Stimulated activated naive CD4-positive, alpha-beta T cell (primary cell): ENCODE measurements around the gene IRX4.

ENCODE experiments used
- DNase-seq, 6 experiments: peaks; one replicate each; lab custom pipeline; 2025; lab: John Stamatoyannopoulos, UW

IRX4 gene

DNA sequence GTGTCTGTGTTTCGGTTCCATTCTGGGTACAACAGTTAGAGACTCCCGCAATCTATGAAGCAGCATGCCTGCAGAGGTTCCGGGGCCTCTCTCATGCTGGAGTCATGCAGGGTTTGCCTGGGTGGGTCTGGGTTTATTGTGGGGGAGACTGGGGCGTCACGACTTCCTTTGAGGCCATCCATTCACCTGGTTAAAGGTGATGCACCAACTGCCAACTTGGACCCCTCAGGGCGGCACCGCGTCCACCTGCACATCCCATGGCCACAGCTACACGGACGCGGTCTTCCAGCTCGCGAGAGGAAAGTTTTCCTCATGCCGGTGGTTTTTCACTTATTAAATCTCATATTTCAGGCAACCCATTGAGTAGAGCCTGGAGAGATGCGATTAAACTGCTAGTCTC lies 30.9 kb upstream of the IRX4 start:
- no peak for DNase-seq

DNA sequence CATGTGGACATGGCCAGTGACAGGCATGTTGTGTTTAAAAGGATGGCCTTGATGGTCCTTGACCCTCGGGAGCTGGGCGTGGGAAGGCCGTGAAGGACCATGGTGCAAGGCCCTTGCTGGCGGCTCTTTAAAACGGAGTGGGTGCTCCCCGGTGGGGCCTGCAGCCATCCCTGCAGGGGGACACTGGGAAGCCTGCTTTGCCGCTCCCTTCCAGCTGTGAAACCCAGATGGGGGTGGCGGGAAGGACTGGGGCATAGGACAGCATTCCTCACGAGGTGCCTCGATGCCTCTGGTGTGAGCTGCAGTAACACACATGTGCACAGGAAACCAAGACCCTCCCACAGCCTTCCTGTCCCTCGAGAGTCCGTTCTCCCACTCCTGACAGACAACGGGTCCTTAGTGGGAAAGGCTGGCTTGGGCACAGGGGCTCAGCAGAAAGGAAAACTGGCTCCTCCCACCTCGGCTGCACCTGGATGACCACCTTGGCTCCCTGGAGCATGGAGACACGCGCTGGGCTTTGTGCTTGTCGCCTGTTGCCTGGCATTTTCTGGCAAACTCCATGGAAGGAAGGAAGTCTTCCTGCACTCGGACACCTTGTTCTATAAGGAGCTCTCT lies 30.3 kb upstream of the IRX4 start:
- no peak for DNase-seq

DNA sequence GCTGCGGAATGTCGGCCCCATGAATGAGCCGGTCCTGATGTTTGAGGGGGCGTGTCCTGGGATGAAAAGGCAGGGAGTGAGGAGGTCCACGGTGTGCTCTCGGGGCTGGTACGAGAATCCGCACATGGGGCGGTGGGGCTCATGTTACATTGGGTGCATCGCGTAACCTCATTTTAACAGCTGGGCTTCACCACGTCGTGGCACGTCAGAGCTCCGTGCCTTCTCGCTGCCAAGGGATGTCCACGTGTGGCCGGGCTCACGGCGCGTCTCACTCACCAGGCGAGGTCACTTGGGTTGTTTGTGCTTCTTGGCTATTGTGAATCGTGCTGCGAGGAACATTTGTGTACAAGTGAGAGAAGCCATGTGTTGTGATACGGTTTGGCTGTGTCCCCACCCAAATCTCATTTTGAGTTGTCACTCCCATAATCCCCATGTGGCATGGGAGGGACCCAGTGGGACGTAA lies 29.1 kb upstream of the IRX4 start:
- DNase-seq, result no peak

GRCh38 chr5:1910861-1911772 lies 28.4 kb upstream of the IRX4 start:
- DNase-seq, result no peak

DNA sequence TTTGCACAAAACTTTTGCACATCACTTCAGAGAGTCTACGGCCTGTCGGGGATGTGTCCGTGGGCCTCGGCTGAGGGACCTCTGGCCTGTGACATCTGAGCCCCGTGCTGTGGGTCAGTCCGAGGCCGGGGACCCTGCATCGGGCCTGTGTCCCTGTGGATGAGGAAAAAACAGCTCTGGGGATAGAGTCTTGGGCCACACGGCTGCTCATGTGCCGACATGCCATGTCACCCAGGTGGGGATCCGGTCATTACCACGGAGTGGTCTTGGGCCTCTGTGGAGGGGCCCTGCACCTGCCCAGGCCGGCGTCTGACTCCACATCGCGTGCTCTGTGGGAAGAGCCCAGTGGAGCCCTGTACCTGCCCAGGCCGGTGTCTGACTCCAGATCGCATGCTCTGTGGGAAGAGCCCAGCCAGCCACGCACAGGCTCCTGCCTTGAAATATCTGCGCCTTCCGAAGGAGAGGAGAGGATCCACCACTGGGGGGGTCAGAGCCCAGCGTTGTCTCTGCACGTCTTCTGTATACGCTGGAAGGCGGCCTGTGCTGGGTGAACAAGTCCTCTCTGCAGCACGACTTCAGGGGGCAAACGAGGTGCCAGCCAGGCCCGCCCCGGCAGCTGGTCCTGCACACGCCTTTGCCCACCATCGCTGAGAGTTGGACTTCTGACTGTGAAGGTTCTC lies 27.5 kb upstream of the IRX4 start:
- no peak for DNase-seq

- DNase-seq, result no peak
Measured at GRCh38 chr5:1909346-1909985, 26.7 kb upstream of the IRX4 start.

GRCh38 chr5:1908931-1909330 lies 26.2 kb upstream of the IRX4 start:
- no peak for DNase-seq

DNA sequence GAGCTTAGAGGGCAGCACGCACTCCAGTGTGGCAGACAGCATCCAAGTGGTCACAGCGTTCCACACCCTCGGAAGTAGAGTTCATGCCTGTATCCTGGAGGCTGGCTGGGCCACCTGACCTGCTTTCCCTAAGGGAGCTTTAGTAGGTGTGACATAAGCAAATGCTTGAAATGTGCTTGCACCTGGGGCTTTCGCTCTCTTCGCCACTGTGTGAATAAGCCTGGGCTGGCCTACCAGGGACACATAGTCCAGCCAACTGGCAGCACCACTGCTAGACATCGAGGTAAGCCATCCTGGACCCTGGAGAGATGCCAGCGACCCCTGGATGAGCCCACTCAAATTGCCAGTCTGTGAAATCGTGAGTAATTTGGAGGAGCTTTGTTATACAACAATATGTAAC lies 24.9 kb upstream of the IRX4 start:
- no peak for DNase-seq

DNA sequence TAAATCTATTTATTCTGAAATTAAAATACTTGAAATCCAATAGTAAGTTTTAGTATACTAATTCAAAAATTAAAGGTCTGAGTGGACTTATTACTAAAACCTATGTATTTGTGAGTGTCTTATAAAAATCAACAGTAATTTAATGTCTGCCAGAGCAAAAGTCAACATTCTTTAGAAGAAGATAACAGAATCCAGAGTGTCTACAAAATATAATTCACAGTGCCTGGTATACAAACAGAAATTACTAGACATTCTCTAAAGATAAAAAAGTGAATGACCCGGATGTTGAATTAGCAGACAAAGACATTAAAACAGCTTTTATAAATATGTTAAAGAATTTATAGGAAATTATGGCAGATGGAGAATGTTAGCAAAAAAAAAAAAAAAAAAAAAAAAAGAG lies 22.4 kb upstream of the IRX4 start:
- DNase-seq, result no peak

- DNase-seq, result no peak
Measured at GRCh38 chr5:1901983-1902382, 19.3 kb upstream of the IRX4 start.

DNA sequence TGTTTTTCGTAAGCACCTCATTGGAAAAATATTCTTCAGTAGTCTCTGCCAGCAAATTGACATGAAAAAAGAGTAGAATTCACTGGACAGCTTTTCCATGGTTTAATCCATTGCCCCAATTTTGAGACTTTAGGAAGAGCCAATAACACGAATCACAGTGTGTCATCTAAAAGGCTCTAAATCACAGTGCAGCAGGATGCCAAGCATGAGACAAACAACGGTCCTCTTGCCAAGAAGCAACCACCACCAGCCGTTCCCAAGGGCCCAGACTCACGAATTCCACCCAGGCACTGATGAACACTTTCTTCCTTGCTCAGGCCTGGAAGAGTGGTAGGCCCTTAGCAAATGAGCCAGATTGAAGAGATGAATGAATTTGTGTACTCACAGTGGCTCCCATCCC lies 18.3 kb upstream of the IRX4 start:
- no peak for DNase-seq

GRCh38 chr5:1899201-1899600 lies 16.5 kb upstream of the IRX4 start:
- DNase-seq, result no peak

- DNase-seq, result no peak
Measured at GRCh38 chr5:1897816-1898450, 15.2 kb upstream of the IRX4 start.

- DNase-seq, result no peak
Measured at GRCh38 chr5:1897386-1897785, 14.7 kb upstream of the IRX4 start.

DNA sequence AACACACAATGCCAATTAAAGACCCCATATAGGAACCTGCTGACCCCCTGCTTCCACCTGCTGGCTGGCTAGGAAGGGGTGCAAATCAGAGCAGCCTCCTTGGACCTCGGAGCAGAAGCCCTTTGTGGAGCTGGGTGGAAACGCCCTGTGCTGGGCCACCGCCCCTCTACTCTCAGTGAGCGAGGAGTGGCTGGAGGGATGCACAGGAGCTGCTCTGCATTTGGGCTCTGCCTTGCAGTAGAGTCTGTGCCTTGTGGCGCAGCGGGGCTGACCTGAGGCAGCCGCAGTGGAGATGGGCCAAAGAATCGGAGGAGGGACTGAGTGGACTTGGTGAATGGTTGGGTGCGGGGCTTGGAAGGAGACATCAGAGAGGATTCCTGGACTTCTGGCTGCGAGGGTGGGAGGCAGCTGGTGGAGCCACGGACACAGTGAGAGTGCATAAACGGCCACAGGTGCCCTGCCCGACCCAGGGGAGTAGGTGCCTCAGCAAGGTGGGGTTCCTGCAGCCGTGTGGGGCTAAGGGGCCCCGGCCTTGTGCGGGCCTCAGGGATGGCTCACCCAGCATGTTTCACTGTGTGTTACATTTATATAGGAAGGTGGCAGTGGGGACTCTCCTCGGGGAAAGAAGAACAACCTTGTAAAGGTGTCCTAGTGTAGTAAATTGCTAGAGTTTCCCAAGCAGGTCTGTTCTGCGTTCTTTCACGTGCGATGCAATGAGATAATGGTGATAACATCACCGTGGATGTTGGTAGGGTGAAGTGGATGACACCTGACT lies 14.1 kb upstream of the IRX4 start:
- no peak for DNase-seq

- no peak for DNase-seq
Measured at GRCh38 chr5:1895739-1896420, 13.2 kb upstream of the IRX4 start.

DNA sequence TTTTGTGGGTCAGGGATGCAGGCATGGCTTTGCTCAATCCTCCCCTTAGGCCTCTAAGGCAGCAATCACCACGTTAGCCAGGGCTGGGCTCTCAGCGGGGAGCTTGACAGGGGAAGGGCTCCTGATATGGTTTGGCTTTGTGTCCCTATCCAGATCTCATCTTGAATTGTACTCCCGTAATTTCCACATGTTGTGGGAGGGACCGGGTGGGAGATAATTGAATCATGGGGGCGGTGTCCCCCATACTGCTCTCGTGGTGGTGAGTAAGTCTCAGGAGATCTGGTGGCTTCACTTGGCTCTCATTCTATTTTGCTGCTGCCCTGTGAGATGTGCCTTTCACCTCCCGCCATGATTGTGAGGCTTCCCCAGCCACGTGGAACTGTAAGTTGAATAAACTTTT lies 11.5 kb upstream of the IRX4 start:
- DNase-seq, result no peak

DNA sequence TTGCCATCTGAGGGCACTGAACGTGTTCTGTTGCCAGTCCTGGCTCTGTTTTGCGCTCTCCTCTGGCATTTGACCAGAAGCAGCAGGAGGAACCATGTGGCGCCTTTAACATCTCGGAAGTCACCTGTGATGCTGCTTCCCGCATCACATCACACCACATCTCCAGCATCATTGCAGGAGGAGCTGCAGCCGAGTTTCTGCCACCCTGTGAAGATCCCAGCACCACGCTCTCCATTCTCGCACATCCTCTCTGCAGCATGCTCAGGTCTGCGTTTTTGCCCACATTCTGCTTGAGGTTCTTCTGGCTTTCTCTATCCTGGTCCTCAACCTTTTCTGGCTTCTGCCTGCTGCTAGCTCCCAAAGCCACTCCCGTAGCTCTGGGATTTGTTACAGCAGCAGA lies 11.0 kb upstream of the IRX4 start:
- no peak for DNase-seq

DNA sequence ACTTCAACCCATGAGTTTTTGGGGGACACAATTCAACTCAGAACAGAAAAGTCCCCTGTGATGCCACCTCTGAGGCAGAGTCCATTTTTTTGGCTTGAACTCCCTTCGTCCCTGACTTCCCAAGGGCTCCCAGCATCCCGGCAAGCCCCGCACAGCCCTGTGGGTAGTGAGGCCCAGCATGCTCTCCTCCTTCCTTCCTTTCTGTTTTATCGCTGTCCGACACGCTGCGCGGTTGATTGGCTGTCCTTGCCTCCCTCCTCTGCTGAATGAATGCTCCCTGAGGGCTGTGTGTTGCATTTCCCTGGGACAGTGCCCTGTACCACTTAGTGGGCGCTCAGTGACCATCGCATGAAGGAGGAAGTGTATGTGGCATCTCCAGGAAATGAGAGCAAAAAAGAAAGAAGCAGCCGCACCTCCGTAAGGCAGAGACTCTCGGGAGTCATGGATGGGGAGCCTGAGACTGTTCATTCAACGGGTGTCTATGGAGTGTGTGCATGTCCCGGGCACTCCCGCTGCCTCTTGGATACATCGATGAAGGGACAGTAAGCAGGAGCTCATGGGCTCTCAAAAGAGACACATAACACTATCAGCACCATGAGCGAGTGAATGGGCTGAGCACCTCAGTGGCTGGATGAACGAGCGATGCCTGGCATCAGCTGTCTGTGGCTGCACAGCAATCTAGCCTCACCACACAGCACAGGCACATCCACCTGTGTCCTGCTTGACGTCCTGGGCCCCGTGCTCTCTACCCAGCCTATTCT lies 10.1 kb upstream of the IRX4 start:
- no peak for DNase-seq

DNA sequence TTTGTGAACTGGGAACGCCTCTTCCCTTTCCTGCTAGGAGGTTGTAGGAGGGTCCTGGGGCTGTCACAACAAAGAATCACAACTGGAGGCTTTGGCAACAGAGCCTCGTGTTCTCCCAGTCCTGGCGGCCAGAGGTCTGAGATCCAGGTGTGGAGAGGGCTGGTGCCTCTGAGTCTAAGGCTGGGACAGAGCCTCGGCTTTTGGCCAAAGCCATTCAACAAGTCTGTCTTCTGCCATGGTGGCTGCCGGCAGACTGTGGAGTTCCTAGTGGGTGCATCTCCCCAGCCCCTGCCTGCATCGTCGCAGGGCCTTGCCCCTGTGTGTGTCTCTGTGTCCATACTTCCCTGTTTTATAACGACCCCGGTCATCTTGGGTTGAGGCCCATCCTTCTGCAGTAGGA lies 9.5 kb upstream of the IRX4 start:
- DNase-seq, result no peak
